Stimulated activated CD8-positive, alpha-beta memory T cell treated with anti-CD3 and anti-CD28 coated beads, Interleukin-4, amount 100 ng/mL, for 4 hours (primary cell): ENCODE measurements around the gene BCLAF3.
A peak's percentile ranks its signal among the peaks of the same experiment; 100 is the strongest.

Experiments
- DNase-seq, 2 donors: peaks; one replicate each; pipeline ENCODE4 v3.0.0-alpha.2; 2020; ENCODE audit warnings: low read depth in 2 of 2, low spot score in 1 of 2

The BCLAF3 gene

DNA sequence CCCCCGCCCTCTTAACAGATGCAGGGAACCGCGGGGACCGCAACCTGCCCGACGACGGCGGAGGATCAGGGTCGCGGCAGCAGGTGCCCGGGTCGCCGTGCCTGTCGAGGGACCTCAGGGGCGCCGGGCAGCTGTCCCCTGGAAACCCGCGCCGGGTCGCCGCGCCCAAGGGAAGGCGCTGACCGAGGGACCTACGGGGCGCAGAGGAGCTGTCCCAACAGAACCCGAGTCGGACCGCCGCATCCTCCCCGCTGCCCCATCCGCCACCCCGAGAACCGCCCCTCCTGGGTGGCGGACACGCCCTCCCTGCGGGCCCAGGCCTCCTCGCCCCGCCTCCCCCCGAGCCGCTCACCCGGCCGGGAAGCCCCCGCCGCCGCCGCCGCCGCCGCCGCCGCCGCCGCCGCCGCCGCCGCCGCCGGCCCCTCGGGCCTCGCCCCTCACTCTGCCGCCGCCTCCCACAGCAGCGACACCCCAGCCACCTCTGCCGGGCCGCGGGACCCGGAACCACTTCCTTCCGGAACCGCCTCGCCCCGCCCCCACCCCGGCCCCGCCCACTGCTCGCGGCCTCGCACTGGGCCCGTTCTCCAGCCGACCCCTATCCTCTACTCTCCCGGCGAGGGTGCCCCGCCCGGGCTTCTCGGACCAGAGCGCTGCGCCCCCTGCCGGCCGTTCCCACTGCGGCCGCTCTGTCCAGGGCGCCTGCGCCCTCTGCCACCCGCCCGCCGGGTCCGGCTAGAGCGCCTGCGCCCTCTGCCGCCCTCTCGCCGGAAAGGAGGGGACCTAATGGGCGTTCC is at the start of gene BCLAF3:
BCLAF3 (minus strand) TSS at position 506 of the 794 bp plus-strand sequence. CDS start 20,797 bp downstream, outside the sequence.
- DNase-seq = peak; percentile 55 to 74

DNA sequence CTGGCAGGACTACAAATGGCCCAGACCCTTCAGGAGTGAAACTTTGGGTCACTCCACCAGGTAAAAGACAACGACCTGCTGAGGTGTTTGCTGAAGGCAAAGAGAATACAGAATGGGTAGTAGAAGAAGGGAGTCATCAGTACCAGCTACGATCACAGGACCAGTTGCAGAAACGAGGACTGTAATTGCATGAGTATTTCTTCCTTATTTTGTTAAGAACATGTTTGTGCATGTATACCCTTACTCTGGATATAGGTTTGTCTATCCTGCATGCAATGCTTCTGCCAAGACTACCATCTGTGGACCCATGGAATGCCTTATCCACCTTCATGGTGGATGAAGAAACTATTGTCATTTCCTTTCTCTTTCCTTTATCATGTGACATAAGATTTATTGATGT is 48.1 kb upstream of the BCLAF3 start:
- DNase-seq = no peak

DNA sequence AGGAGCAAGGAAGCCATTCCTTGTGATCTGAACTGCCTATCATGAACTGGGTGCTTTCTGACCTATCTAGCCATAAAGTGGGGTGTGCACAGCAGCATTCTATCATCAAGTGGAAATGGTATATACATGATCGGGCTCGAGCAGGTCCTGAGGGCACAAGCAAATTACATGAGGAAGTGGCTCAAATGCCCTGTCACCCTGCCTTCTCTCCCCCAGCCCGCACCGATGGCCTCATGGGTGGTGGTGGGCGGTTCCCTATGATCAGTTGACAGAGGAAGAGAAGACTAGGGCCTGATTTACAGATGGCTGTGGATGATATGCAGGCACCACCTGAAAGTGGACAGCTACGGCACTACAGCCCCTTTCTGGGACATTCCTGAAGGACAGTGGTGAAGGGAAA is 46.3 kb upstream of the BCLAF3 start:
- no peak for DNase-seq

DNA sequence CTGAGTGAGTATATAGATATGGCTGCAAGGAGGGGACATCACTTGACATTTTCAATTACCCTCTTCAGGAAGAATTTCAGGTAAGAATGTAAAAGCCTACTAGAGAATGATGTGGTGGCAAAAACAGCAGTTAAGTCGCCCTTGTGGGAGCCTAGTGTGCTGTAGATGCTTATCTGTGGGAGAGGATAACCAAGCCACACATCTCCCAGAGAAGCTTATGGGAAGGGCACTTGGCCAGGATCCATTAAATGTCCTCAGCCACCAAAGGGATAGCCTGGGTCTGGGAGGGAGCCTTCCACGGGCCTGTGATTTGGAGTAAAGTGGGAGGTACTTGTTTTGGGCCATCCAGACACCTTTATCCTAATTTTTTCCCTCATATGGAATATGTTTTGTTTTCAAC is 41.3 kb upstream of the BCLAF3 start:
- no peak for DNase-seq

DNA sequence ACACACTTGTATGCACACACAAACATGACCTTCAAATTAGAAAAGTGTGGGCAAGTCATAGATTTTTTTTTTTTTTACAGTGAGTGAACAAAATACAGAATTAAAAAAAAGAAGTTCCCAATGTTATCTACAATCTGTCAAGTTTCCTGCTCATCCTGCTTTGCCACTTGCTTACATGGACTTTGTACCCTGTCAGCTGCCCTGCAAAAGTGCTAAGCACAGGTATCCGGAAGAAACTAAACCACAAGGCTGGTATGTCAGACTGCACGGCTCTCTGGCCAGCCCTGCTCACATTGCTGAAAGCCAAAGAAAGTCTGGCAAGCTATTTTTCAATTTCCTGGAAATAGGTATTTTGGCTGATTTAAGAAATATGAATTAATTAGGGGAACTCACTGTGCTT is 38.9 kb upstream of the BCLAF3 start:
- DNase-seq = no peak

DNA sequence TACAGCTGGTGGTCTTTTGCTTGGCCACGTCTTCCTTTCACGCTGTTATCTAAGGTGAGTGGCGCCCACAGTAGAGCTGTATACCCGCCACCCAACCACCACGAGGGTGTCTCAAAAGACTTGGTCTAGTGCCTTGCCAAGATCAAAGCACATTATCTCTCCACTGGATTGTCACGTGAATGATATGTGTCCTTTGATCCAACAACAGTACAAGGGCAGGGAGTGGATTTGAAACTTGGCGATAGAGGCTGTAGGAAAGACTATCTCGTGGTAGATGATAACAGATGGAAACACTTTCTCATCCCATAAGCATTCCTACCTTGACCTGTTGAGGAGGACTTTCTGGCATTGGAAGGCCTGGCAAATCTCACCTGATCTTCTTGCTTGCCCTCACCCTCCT is 37.7 kb upstream of the BCLAF3 start:
- no peak for DNase-seq

DNA sequence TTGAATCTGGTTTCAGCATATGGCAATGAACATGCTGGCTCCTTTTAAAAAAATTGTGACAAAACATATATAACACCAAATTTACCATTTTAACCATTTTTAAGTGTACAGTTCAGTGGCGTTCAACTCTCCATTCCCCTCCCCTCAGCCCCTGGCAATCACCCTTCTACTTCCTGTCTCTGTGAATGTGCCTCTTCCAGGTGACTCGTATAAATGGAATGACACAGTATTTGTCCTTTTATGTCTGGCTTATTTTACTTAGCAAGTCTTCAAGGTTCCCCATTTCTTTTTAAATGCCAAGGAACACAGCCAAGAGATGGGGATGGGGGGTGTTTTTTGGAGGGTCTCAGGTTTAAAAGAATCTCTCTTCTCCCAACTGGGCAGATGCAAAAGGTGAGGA is 35.4 kb upstream of the BCLAF3 start:
- DNase-seq = no peak

DNA sequence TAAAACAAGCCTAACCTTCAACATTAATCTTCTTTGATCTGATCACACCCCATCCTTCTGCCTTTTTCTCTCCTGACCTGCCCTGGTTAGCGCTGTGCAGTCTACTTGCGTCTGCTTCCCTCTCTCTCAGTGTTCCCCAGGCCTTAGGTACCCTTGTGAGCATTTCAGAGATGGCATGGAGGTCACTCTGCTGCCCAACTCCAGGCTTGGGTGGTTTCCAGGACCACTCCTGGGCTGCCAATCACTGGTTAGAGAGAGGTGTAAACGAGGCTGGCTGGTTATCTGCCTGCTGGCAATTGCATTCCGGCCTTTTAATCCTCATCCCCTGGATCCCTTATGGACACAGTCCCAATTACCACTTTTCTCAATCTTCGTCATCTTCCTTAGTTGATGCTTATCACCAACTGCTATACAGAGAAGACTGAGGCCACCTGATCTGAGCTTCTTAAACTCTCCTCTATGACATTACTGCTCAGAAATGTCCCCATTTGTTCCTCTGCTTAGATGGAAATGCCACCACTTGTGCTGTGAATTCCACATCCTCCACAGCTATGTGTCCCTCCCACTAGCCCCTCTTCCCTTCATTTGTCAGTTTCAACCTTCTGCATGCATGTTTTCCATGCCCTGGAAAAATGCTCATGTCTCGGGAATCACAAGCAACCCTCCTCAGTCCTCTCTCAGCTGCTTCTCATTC is 29.0 kb upstream of the BCLAF3 start:
- DNase-seq = no peak

DNA sequence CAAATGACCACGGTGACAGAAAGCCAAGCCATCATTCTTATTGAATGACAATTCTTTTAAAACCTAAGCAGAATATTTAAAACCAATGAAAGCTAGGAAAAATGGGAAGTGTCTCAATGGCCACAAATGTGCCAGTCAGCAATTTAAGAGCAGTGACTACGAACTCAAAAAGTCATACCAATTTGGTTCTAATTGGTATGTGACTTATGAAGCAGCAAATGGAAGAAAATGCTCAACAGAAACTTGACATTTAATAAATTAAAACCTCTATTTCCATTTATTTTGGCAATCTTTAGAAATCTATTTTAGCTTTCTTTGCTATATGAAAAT is 25.7 kb upstream of the BCLAF3 start:
- DNase-seq = no peak

DNA sequence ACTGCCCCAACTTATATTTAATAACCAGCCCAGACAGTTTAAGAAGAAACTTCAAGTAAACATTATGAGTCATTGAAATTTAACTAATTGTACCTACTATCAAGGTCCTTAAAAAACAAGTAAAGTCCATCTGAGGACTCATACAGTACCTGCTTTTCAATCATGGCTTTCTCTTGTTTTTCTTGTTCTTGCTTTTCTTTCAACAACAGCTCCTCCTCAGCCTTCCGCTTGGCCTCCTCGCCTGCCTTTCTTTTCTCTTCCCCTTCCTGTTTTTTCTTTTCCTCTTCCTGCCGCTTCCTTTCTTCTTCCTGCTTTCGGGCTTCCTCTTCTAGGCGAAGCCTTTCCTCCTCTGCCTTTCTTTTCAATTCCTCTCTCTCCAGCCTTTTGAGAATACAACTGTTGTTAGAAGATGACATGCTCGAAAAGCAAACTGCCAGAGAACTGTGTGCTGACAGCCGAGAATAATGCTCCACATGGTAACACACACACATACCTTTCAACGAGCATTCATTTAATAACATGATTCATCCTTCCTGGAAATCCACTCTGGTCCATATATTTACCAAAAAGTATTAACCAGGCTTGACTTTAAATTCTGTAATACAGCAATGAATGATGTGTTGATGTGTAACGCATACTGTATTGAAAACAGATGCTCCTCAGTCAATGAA is 25.2 kb upstream of the BCLAF3 start:
- DNase-seq = no peak

DNA sequence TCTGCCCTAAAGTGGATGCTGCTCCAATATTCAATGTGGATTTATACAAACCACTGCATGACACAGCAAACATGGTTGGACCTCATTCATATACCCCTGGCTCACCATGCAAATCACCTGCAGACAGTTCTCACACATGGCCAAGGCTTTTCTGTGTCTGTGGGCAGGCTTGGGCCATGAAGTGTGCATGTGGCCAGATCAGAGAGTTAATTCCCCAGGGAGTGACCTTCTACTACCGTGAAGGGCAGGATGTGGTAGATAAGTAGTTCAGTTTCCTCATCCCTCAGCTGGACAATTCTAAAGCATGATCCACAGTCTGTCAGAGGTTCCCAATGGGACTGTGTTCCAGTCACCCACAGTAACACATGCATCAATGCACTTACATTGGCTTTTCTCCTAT is 24.6 kb upstream of the BCLAF3 start:
- no peak for DNase-seq

DNA sequence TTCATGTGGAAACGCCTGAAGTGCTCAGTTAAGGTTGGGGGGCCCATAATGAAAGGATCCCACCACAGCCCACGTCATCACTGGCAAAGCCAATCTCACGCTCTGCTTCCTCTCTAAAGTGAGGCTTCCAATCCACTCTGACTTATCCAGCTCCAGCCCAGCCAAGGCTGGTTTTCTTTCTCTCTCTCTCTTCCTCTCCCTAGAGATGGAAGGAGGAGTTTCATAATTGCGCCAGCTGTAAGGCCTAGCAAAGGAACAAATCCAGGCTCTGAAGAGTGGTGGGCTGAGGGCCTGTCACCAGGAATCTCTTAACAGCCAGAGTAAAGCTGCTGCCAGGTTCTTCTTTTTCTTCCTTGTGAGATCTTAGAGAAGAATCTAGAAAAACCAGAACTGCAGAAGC is 20.7 kb upstream of the BCLAF3 start:
- no peak for DNase-seq

DNA sequence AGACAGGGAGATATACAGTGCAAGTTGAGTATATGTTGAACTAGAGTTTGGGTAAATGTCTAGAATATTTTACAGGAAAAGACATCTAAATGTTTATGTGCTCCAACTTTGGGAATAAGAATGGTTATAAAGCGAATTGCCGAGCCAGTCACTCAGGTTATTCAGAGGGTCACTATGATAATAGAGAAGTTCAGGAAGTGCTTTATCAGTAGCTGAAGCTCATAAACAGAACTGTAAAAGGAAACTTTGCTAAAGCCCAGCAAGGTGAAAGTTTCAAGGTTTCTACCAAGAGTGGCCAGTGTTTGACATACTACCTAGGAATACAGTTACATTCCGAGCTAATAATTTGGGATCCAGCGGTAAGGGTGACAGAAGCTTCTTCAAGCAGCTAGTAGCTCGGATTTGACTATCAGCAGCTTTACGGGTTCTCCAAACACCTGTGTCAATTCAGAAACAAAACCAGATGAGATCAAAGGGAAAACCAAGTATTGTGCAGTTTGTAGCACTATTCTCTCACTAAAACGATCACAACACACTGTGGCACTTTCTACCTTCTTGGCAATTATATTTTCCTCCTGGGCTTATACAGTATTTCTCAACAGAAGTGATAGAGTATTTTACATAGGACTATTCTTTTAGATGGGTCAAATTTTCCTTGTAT is 17.2 kb upstream of the BCLAF3 start:
- DNase-seq = no peak

DNA sequence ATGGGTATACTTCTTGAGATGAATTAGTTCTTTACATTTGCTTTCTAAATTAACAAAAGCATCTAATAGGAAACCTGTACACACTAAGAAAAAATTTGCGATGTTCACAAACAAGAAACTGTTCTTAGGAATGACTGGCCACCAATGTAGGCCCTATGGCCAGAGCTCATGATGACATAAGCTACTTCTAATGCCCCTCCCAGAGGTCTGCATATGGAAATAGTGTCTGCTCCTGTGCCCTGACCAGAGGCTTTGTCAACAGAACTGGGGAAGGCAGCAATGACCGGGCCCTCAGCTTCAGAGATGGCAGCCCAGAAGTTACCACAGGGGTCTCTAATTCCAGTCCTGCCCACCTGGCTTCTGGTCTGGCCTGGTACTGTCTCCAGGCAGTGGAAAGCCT is 15.0 kb upstream of the BCLAF3 start:
- DNase-seq = no peak

DNA sequence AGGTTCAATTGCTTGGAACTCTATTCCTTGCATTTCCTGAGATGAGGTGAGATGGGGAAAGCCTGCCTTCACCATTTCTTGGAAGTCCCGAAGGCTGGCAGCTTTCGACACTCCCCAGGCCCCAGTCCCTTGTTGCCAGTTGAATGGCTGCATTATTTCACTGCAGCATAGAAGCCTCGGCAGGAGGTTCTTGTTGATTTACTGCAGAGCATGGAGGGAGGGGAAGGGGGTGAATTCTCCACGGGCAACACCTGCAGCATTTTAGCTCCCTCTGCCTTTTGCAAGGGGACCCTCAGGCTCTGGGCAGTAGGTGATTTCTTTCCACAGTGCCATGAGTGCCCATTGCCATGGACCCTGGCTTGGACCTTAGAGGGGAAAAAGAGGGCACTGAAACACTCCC is 10.7 kb upstream of the BCLAF3 start:
- no peak for DNase-seq

DNA sequence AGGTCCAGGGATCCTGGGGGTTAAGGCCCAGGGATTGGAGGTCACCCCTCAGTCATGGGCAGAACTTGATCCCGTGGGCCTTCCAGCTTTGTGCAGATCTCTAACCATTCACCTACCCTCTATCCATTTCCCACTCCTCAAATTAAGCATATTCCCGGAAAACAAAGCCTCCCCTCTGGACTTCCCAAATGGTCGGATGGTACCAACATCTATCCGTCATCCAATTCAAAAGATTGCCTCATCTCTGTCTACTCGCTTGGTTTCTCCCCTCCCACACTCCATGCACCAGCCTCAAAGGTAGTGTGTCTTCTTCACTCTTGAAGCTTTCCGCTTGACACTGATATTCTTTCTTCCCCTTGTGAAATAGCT is 473 bp upstream of the BCLAF3 start:
- no peak for DNase-seq

DNA sequence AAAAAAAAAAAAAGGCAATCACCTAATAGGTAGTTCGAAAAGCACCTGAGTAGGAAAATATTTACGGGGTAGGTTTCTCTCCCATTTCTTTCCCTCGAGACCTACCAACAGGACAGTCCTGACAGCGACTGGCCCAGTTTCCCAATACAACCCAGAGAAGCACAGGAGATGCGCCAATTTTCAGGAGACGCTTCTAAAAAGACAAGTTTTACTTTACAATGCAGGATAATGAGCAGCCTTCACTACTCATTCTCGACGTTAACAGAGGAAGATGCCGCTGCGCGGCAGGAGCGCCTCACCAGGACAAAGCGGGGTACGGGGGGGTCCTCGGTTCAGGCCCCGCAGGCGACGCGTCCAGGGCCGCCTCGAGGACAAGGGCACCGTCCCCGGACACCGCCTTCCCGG is 708 bp downstream of the BCLAF3 start:
- DNase-seq = no peak

DNA sequence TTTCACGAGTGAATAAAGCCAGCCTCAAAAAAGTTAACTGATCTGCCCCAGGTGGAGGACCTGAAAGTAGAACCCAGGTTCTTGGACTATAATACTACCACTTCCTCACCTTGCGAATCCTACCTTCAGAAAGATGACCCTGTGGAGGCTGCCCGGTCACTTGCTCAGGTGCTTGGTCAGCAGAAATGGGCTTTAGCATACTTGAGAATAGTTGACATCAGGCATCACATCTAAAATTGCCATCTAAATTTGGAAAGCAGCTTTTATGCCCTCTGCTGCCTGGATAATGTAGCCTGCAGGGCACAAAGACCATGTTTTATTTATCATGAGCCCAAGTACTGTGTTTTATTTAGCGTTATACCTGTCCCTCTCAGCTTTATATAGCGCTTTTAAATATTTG is 3.0 kb downstream of the BCLAF3 start:
- no peak for DNase-seq

DNA sequence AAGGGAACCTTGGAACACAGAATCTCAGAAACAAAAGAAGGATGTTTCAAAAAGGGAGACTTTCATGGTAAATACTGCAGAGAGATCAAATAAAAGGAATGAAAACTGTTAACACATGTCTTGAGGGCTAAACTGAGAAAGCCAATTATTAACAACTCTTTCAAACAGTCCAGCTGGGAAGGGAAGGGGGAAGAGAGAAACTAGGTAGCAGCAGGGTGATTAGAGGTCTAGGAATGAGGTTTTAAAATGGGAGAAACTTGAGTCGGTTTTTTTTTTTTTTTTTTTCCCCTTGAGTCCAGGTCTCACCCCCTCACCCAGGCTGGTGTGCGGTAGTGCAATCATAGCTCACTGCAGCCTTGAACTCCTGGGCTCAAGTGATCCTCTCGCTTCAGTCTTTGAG is 4.3 kb downstream of the BCLAF3 start:
- no peak for DNase-seq

DNA sequence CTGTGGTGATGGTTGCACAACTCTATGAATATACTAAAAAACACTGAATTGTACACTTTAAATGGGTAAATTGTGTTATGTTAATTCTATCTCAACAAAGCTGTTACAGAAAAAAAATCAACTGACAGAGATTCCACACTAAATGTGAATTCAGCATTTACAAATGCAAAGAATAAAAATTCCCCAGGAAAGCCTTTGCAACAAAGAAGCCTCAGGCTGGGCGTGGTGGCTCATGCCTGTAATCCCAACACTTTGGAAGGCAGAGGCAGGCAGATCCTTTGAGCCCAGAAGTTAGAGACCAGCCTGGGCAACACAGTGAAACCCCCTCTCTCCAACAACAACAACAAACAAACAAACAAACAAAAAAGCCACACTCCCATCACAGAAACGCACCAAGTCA is 8.9 kb downstream of the BCLAF3 start:
- DNase-seq = no peak

DNA sequence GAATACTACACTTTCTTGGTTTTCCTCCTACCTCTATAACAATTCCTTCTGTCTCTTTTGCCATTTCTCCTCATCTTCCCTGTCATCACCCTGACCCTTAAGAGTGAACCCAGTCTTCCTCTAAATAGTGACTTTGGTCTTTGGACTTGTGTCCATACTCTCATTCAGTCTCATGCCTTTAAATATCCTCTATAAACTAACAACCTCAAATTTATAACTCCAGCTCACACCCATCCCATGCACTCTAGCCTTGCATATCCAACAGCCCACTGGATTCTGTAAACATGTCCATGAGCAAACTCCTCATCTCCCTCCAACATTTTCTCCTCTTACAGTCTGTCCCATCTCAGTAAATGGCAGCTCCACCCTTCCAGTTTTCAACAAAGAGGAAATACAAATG is 15.0 kb downstream of the BCLAF3 start:
- DNase-seq = no peak

DNA sequence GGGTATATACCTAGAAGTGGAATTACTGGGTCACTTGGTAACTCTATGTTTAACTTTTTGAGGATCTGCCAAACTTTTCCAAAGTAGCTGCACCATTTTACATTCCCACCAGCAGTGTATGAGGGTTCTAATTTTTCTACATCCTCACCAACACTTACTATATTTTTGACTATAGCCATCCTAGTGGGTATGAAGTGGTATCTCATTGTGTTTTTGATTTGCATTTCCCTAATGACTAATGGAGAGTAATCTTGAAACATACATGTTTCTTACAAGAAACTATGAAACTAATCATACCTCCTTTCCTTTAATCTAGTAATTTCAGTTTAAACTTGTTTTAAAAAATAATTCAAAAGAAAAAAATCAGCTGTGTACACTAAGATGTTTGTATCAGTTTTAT is 17.9 kb downstream of the BCLAF3 start:
- DNase-seq = no peak
